ENCODE measurements around the gene EIF2AK2.

Gene EIF2AK2

DNA sequence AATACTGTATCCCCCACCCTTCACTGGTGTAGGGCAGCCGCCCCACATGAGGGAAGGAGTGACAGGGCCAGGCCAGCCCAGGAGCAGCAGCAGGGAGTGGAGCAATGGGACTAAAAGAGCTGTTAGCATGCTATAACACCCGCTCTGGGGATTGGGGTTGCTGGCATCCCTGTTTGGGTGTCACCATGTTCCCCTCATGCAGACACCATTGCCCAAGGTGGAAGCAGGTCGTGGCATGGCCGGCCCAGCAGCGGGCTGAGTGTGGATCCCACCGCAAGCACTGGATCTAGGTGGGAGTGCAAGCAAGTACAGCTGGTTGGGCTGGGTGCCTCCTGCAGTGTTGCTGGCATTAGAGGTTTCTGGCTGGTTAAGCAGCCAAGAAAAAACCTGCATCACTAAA lies 35.0 kb upstream of the EIF2AK2 start:
- no peak for TF ChIP-seq CREB1 (IDR thresholded peaks at IDR 0.05; ENCODE audit: low read depth)
- no peak for TF ChIP-seq FOXM1 (IDR thresholded peaks at IDR 0.05; ENCODE audit: borderline replicate concordance, low read depth)
- TF ChIP-seq, protein P1, sequence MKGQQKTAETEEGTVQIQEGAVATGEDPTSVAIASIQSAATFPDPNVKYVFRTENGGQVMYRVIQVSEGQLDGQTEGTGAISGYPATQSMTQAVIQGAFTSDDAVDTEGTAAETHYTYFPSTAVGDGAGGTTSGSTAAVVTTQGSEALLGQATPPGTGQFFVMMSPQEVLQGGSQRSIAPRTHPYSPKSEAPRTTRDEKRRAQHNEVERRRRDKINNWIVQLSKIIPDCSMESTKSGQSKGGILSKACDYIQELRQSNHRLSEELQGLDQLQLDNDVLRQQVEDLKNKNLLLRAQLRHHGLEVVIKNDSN (IDR thresholded peaks at IDR 0.05), result no peak
- TF ChIP-seq, protein P2, sequence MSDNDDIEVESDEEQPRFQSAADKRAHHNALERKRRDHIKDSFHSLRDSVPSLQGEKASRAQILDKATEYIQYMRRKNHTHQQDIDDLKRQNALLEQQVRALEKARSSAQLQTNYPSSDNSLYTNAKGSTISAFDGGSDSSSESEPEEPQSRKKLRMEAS (IDR thresholded peaks at IDR 0.05), result no peak
- TF ChIP-seq RAD21 (IDR thresholded peaks at IDR 0.05; ENCODE audit: low read depth), result no peak
- TF ChIP-seq, protein P3, sequence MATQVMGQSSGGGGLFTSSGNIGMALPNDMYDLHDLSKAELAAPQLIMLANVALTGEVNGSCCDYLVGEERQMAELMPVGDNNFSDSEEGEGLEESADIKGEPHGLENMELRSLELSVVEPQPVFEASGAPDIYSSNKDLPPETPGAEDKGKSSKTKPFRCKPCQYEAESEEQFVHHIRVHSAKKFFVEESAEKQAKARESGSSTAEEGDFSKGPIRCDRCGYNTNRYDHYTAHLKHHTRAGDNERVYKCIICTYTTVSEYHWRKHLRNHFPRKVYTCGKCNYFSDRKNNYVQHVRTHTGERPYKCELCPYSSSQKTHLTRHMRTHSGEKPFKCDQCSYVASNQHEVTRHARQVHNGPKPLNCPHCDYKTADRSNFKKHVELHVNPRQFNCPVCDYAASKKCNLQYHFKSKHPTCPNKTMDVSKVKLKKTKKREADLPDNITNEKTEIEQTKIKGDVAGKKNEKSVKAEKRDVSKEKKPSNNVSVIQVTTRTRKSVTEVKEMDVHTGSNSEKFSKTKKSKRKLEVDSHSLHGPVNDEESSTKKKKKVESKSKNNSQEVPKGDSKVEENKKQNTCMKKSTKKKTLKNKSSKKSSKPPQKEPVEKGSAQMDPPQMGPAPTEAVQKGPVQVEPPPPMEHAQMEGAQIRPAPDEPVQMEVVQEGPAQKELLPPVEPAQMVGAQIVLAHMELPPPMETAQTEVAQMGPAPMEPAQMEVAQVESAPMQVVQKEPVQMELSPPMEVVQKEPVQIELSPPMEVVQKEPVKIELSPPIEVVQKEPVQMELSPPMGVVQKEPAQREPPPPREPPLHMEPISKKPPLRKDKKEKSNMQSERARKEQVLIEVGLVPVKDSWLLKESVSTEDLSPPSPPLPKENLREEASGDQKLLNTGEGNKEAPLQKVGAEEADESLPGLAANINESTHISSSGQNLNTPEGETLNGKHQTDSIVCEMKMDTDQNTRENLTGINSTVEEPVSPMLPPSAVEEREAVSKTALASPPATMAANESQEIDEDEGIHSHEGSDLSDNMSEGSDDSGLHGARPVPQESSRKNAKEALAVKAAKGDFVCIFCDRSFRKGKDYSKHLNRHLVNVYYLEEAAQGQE (IDR thresholded peaks at IDR 0.05; ENCODE audit: low read depth), result no peak
- TF ChIP-seq NFIC (IDR thresholded peaks at IDR 0.05), result no peak

DNA sequence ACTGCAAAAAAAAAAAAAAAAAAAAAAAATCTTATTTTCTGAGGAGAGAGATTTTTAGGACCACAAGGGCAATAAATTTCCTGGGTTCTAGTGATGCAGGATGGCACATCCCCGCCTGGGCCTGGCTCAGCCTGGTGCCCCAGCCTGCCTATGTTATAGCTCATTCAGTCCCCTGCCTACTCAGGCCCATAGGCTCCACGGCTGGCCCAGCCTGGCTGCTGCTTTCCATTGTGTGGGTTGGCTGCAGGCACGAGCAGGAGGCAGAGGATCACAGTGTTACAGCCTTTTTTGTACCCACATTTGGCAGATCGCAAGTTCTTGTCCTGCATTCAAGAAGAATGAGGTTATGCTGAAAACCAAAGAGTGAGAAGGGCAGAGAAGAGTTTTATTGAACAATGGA lies 34.5 kb upstream of the EIF2AK2 start:
- TF ChIP-seq EP300 (IDR thresholded peaks at IDR 0.05; ENCODE audit: borderline replicate concordance) (no peak), ZBTB7A (IDR thresholded peaks at IDR 0.05; ENCODE audit: low read depth) (no peak), CREB1 (IDR thresholded peaks at IDR 0.05; ENCODE audit: low read depth) (no peak), FOXM1 (IDR thresholded peaks at IDR 0.05; ENCODE audit: borderline replicate concordance, low read depth) (no peak), TCF12 (IDR thresholded peaks at IDR 0.05; ENCODE audit: low read depth) (no peak), YY1 (IDR thresholded peaks at IDR 0.05; ENCODE audit: low read depth) (no peak), NFIC (IDR thresholded peaks at IDR 0.05) (no peak), EGR1 (IDR thresholded peaks at IDR 0.05) (no peak)
- TF ChIP-seq, protein P2 (IDR thresholded peaks at IDR 0.05), result no peak
- TF ChIP-seq, protein P1 (IDR thresholded peaks at IDR 0.05), result no peak
- TF ChIP-seq, protein P3 (IDR thresholded peaks at IDR 0.05; ENCODE audit: low read depth), result no peak

DNA sequence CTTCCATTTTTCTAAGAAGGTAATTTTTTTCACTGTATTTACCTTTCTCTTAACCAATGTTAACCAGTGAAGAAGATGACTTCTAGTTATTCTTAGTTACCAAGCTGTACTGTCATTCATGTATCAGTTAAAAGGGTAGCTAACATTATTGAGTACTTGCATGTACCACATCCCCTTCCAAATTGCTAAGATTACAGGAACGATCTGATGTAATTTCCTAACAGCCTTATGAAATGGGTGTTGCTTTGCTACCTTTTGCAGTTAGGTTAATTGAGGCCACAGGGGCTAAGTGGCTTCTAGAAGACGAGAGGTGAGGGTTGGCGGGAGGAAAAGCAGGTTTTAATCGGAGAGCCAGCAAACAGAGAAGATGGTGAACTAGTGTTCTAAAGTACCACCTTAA lies 33.5 kb upstream of the EIF2AK2 start:
- no peak for TF ChIP-seq CEBPB (IDR thresholded peaks at IDR 0.05)
- no peak for TF ChIP-seq YY1 (IDR thresholded peaks at IDR 0.05; ENCODE audit: low read depth)
- no peak for TF ChIP-seq TAF1 (IDR thresholded peaks at IDR 0.05; ENCODE audit: low read depth)
- no peak for TF ChIP-seq RAD21 (IDR thresholded peaks at IDR 0.05; ENCODE audit: low read depth)
- TF ChIP-seq, protein P1 (IDR thresholded peaks at IDR 0.05), result no peak
- TF ChIP-seq NFIC (IDR thresholded peaks at IDR 0.05), result no peak
- TF ChIP-seq TCF12 (IDR thresholded peaks at IDR 0.05; ENCODE audit: low read depth), result no peak

DNA sequence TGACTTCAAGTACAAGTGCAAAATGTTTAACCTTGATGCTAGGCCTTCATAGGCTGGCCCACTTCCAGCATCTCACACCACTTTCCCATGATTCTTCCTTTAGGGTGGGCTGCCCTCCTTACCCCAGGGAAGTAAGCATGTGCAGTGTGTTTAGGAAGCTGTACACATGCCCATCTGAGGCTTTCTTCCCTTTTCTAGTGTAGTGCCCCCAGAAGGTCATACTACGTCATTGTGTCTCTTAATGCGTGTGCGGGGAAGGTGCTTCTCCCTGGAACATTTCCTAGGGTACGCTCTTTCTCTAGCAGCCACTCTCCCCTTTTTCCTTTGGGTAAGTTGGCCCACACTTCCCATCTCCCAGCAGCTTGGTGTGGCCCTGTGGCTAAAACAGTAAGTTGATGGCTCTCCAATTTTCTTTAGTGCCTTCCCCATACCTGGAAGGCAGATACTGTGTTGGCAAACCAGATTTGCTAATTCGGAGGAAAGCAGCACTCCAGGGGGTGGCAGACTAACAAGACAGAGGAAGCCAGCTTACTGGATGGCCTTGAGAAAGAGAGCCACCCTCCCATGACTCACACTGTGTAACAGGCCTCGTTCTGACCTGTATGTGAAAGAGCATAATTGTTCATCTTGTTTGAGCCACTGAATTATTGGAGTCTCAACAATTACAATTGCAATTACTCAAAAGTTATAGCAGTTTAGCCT lies 32.8 kb upstream of the EIF2AK2 start:
- TF ChIP-seq CEBPB (IDR thresholded peaks at IDR 0.05) (no peak), NFIC (IDR thresholded peaks at IDR 0.05) (no peak), TAF1 (IDR thresholded peaks at IDR 0.05; ENCODE audit: low read depth) (no peak)
- TF ChIP-seq, protein P3 (IDR thresholded peaks at IDR 0.05; ENCODE audit: low read depth), result no peak
- TF ChIP-seq, protein P2 (IDR thresholded peaks at IDR 0.05), result peak; percentile 11; the same call in 1 of the 2 replicates
